Measurements from ENCODE around the gene RABAC1. TPM values are rescaled to one million over a fixed set of nuclear protein-coding genes. Genes with fewer than 3 reads are reported as not detected.

RABAC1 gene
- total RNA-seq, 1 experiment from 2014 or later = 94.0 TPM

DNA sequence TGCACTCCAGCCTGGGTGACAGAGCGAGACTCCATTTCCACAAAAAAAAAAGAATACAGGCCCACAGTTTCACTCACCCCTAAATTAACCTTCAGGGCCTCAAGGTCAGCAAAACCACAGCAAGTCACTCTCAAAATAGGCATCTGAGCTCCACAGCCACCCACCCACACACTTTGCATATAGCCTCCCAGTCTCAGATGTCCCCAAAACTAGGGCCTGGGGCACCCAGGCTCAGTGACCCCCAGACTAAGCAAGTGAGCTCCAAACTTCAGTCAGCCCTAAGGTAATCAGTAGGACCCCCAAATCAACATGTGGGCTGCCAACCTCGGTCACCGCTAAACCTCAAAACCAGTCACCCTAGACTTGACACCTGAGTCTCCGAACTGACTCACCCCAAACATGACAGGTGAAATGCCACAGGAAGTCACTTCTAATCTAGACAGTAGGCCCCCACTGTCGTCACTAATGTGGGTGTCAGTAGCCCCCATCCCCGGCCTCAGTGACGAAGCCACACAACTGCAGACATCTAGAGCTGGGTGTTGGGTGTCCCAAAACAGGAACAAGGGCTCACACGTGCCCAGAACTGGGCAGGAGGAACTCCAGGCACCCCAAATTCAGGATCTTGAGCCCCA lies 13.9 kb downstream of the RABAC1 start:
- Histone ChIP-seq H3K4me1 (ENCODE audit: insufficient read depth, low read length) (no peaks in the 10 kb centered on the region), H3K27me3 (ENCODE audit: insufficient read depth, low read length) (peaks cover 2% of the 10 kb centered on the region; the same call in 1 of the 2 replicates), H3K9ac (ENCODE audit: extremely low read depth, insufficient read length, low read length) (no peak overlapping the region), H3K14ac (ENCODE audit: insufficient read depth, low read length) (no peak overlapping the region), H4K8ac (replicated peaks; ENCODE audit: insufficient read length, low read depth, low read length) (no peak overlapping the region), H4K5ac (ENCODE audit: insufficient read length, low read depth, low read length) (no peak overlapping the region), H3K79me2 (ENCODE audit: insufficient read depth, low read length) (no peaks in the 10 kb centered on the region), H3K4me2 (ENCODE audit: insufficient read depth, insufficient read length, low read length) (no peak overlapping the region), H3T11ph (ENCODE audit: low read length) (no peak overlapping the region), H2BK15ac (ENCODE audit: low read depth, low read length) (no peak overlapping the region), H2AK5ac (ENCODE audit: insufficient read length, low read length) (no peak overlapping the region), H3K23me2 (ENCODE audit: insufficient read length, low read depth, low read length, poor library complexity, severe bottlenecking) (peaks cover 4% of the 10 kb centered on the region), H3K9me3 (ENCODE audit: control insufficient read depth, low read depth, low read length) (no peaks in the 10 kb centered on the region), H3K56ac (ENCODE audit: insufficient read length, low read depth, low read length) (no peak overlapping the region), H2AFZ (ENCODE audit: low read length) (no peak overlapping the region), H3K27ac (ENCODE audit: insufficient read length, low read depth, low read length) (no peak overlapping the region), H4K91ac (ENCODE audit: insufficient read length, low read depth, low read length) (no peak overlapping the region), H3K4ac (ENCODE audit: low read depth, low read length) (no peak overlapping the region), H3K18ac (ENCODE audit: insufficient read length, low read depth, low read length) (no peak overlapping the region), H4K20me1 (ENCODE audit: control insufficient read depth, insufficient read depth, insufficient read length) (no peaks in the 10 kb centered on the region), H2BK120ac (ENCODE audit: low read depth, low read length, poor library complexity, severe bottlenecking) (no peak overlapping the region), H2BK12ac (ENCODE audit: insufficient read length, low read depth, low read length) (no peak overlapping the region), H3K23ac (ENCODE audit: insufficient read length, low read depth, low read length) (no peak overlapping the region), H2BK20ac (ENCODE audit: low read depth, low read length, poor library complexity, severe bottlenecking) (no peak overlapping the region), H2BK5ac (ENCODE audit: insufficient read length, low read length) (no peak overlapping the region), H3K79me1 (ENCODE audit: insufficient read depth, low read depth, low read length, poor library complexity, severe bottlenecking) (no peaks in the 10 kb centered on the region)
- H3K36me3 Mint-ChIP-seq (ENCODE audit: insufficient read depth in 1 of 3, low read depth in 3 of 3) = no peaks in the 10 kb centered on the region; a peak in 1 of 7 replicates
- DNase-seq = no peak
- peaks cover 0 to 3% of the 10 kb centered on the region in 2 experiments; a peak in 2 of 5 replicates for H3K9me3 Mint-ChIP-seq
- TF ChIP-seq, protein P1, sequence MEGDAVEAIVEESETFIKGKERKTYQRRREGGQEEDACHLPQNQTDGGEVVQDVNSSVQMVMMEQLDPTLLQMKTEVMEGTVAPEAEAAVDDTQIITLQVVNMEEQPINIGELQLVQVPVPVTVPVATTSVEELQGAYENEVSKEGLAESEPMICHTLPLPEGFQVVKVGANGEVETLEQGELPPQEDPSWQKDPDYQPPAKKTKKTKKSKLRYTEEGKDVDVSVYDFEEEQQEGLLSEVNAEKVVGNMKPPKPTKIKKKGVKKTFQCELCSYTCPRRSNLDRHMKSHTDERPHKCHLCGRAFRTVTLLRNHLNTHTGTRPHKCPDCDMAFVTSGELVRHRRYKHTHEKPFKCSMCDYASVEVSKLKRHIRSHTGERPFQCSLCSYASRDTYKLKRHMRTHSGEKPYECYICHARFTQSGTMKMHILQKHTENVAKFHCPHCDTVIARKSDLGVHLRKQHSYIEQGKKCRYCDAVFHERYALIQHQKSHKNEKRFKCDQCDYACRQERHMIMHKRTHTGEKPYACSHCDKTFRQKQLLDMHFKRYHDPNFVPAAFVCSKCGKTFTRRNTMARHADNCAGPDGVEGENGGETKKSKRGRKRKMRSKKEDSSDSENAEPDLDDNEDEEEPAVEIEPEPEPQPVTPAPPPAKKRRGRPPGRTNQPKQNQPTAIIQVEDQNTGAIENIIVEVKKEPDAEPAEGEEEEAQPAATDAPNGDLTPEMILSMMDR (conservative IDR thresholded peaks at IDR 0.05) = no peak
- H3K4me1 Mint-ChIP-seq = 0 out of 4 replicates have a peak, but pooled peaks cover 0 to 3% of the 10 kb centered on the region in 2 experiments
- no peak overlapping the region; a peak in 1 of 7 replicates for H3K27ac Mint-ChIP-seq
- H3K27me3 Mint-ChIP-seq (ENCODE audit: low read depth) = peaks cover 61% of the 10 kb centered on the region
- H3K4me3 Mint-ChIP-seq = no peak overlapping the region
- no CpG with 5 or more reads among the region's 8 CpGs for WGBS (ENCODE audit: extremely low coverage, insufficient read length, low lambda C conversion rate)
